ENCODE measurements around the gene CISD1.
"Not testable (repeated sequence)": the region's sequence is repeated elsewhere in the genome, so short reads cannot be mapped to it uniquely, and the experiment has no call there.

The CISD1 gene

DNA sequence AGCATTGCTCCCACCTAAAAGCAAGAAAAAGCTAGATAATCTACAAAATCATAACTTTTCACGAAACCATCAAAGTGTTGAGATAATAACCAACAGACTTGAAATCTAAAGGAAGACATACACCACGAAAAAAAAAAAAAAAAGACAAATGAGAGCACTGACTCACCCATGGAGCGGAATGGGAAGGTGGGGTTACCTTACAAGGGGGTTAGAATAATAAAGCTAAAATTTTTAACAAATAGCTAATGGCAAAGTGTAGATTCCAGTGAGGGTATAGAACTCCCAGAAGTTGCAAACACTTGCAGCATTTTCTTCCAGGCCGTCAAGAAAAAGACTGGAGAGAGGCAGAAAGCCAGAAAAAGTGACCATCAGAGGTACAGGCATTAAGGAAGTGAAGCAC is 28.4 kb upstream of the CISD1 start:
- no peak for FAIRE-seq
- DNase-seq (ENCODE audit: insufficient read length, low spot score): no peak
- TF ChIP-seq, protein P1, sequence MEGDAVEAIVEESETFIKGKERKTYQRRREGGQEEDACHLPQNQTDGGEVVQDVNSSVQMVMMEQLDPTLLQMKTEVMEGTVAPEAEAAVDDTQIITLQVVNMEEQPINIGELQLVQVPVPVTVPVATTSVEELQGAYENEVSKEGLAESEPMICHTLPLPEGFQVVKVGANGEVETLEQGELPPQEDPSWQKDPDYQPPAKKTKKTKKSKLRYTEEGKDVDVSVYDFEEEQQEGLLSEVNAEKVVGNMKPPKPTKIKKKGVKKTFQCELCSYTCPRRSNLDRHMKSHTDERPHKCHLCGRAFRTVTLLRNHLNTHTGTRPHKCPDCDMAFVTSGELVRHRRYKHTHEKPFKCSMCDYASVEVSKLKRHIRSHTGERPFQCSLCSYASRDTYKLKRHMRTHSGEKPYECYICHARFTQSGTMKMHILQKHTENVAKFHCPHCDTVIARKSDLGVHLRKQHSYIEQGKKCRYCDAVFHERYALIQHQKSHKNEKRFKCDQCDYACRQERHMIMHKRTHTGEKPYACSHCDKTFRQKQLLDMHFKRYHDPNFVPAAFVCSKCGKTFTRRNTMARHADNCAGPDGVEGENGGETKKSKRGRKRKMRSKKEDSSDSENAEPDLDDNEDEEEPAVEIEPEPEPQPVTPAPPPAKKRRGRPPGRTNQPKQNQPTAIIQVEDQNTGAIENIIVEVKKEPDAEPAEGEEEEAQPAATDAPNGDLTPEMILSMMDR (IDR thresholded peaks at IDR 0.05; ENCODE audit: insufficient read depth, missing control alignments): no peak

- FAIRE-seq (no peak), DNase-seq (ENCODE audit: insufficient read length, low spot score) (no peak)
- TF ChIP-seq, protein P1 (IDR thresholded peaks at IDR 0.05; ENCODE audit: insufficient read depth, missing control alignments): no peak
These were observed 27.6 kb upstream of the CISD1 start for GRCh38 chr10:58241346-58241745.

GRCh38 chr10:58243269-58243668 is 25.7 kb upstream of the CISD1 start:
- TF ChIP-seq, protein P1 (IDR thresholded peaks at IDR 0.05; ENCODE audit: insufficient read depth, missing control alignments): no peak
- no peak for FAIRE-seq
- DNase-seq (ENCODE audit: insufficient read length, low spot score): no peak

- not testable (repeated sequence) for FAIRE-seq; DNase-seq (ENCODE audit: insufficient read length, low spot score)
These were observed 25.2 kb upstream of the CISD1 start for GRCh38 chr10:58243801-58244200.

DNA sequence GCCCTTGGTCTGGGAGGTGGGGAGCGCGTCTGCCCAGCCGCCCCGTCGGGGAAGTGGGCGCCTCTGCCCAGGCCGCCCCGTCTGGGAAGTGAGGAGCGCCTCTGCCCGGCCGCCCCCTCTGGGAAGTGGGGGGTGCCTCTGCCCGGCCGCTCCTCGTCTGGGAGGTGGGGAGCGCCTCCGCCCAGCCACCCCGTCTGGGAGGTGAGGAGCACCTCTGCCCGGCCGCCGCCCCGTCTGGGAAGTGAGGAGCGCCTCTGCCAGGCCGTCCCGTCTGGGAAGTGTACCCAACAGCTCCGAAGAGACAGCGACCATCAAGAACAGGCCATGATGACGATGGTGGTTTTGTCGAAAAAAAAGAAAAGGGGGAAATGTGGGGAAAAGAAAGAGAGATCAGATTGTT is 24.7 kb upstream of the CISD1 start:
- FAIRE-seq: not testable (repeated sequence)

DNA sequence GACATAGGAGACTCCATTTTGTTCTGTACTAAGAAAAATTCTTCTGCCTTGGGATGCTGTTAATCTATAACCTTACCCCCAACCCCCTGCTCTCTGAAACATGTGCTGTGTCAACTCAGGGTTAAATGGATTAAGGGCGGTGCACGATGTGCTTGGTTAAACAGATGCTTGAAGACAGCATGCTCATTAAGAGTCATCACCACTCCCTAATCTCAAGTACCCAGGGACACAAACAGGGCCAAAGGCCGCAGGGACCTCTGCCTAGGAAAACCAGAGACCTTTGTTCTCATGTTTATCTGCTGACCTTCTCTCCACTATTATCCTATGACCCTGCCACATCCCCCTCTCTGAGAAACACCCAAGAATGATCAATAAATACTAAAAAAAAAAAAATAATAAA is 24.3 kb upstream of the CISD1 start:
- not testable (repeated sequence) for DNase-seq (ENCODE audit: insufficient read length, low spot score); FAIRE-seq

More for the DNA sequence above, 24.7 kb upstream of the CISD1 start:
- not testable (repeated sequence) for DNase-seq (ENCODE audit: insufficient read length, low spot score)

DNA sequence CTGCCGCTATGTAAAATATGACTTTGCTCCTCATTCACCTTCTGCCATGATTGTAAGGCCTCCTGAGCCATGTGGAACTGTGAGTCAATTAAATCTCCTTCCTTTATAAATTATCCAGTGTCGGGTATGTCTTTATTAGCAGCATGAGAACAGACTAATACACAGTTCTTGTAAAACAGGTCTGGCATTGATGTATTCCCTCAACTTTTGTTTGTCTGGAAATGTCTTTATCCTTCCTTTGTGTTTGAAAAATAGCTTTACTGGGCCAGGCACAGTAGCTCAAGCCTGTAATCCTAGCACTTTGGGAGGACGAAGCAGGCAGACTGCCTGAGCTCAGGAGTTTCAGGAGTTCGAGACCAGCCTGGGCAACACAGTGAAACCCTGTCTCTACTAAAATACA is 15.8 kb upstream of the CISD1 start:
- DNase-seq (ENCODE audit: insufficient read length, low spot score) (no peak), FAIRE-seq (no peak)
- TF ChIP-seq, protein P1 (IDR thresholded peaks at IDR 0.05; ENCODE audit: insufficient read depth, missing control alignments): no peak

DNA sequence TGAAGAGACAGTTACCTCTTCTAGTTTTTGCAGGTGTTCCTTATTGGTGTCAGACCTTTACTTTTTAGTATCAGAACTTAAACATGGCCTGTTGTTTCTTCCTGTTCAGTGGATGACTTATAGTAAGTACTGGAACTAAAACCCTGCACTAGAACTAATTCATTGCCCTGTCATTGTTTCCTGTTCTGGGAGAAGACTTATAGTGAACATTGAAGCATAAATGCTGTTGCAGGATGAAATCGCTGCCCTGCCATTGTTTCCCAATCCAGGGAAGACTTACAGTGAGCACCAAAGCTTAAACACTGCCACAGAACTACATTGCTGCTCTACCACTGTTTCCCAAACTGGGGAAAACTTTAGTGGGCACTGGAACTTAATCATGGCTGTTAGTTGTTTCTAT is 14.3 kb upstream of the CISD1 start:
- DNase-seq (ENCODE audit: insufficient read length, low spot score) (no peak), FAIRE-seq (no peak)
- TF ChIP-seq, protein P1 (IDR thresholded peaks at IDR 0.05; ENCODE audit: insufficient read depth, missing control alignments): no peak

- DNase-seq (ENCODE audit: insufficient read length, low spot score); FAIRE-seq: not testable (repeated sequence)
These were observed 12.8 kb upstream of the CISD1 start for GRCh38 chr10:58256013-58256780.
